KOPT-K1 (cell line): ENCODE measurements around the gene SRCIN1.

Experiments used
- H3K27ac ChIP-seq: fragments of 200-600 bp; sonication (generic); 2 replicates; pipeline ENCODE4 v1.5.1; 2016; ENCODE audit warnings: antibody characterized with exemption, mild to moderate bottlenecking, low read depth, low read length; ENCODE audit not compliant: poor library complexity, severe bottlenecking
- H3K36me3 ChIP-seq: fragments of 200-600 bp; sonication (generic); 2 replicates; pipeline ENCODE4 v1.5.1; 2017; ENCODE audit warnings: antibody characterized with exemption, mild to moderate bottlenecking, low read length, moderate library complexity; ENCODE audit not compliant: insufficient read depth
- H3K9me3 ChIP-seq: fragments of 200-600 bp; sonication (generic); 2 replicates; pipeline ENCODE4 v1.5.1; 2017; ENCODE audit warnings: antibody characterized with exemption, low read length, mild to moderate bottlenecking; ENCODE audit not compliant: insufficient read depth, poor library complexity, severe bottlenecking

Gene SRCIN1

DNA sequence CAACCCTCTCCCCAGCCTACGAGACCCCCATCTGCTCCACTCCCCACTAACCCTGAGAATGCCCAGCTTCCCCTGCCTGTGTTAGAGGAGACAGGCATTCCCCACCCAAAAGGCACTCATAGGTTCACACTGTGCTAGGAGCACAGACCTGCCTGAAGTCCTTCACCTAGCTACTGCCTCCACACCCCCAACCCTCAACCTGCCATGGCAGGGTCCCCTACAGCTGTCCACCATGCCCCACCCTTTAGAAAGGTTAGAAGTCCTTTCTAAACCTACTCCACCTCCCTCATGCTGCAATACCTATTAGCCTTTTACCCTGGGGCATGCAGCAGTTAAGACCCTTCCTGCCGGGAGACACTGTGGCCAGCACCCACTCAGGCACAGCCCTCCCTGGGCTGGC lies 9.1 kb downstream of the SRCIN1 start:
- Histone ChIP-seq H3K36me3 (no peaks in the 10 kb centered on the region), H3K27ac (no peak overlapping the region), H3K9me3 (no peaks in the 10 kb centered on the region)

DNA sequence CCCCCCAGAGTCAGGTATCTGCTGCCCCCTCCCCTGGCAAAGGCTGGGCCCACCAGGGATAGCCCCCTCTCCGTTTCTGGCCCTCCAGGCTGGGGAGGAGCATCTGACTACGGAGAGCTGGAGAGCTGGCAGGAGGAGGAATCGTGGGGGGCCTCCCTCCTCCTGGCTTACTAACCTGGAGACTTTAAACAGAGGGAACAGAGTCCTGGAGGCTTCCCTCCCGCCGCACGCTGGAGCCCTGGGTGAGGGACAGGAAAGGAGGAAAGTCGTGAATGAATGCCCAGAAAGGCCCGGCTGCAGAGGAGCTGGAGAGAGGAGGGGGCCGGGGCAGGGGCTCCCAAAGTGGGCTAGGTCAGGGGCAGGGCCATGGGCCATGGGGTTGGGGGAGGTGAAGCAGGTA lies 9.9 kb downstream of the SRCIN1 start:
- Histone ChIP-seq H3K36me3 (no peaks in the 10 kb centered on the region), H3K9me3 (no peaks in the 10 kb centered on the region), H3K27ac (no peak overlapping the region)

DNA sequence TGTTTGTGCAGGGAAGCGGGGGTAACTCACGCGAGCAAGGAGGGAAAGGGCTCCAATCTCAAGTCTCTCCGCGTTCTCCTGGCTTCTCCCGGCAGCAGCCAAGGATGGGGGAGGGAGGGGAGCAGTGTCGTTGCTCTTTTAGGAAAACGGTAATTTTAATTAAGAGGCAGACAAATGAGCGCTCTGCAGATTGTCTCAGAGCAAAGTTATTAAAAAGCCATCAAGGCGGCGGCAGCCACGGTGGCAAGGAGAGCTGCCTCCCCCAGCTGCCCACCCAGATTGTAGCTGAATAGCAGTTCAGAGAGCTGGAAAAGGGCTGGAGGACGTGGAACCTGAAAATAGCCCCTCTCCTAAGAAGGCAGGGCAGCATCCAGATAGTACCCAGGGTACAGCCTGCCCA lies 11.6 kb downstream of the SRCIN1 start:
- H3K9me3 ChIP-seq, result no peaks in the 10 kb centered on the region
- H3K36me3 ChIP-seq, result no peaks in the 10 kb centered on the region
- no peak overlapping the region for H3K27ac ChIP-seq

DNA sequence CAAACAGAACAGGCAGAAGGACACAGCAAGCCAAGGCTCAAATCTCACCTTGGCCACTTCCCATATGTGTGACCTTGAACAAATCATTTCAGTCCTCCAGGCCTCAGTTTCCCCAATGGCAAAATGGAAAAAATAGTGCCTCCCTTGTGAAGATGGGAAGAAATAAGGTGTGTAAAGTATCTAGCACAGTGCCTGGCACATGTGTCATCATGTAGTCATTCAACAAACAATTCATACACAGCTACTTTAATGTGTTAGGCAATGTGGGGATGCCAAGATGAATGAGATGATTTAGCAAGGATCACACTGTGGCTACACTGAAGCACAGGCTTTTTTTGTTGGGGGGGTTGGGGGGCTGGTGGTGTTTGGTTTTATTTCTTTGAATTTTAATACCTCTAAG lies 13.3 kb downstream of the SRCIN1 start:
- Histone ChIP-seq H3K36me3 (no peaks in the 10 kb centered on the region), H3K27ac (no peak overlapping the region), H3K9me3 (no peaks in the 10 kb centered on the region)

DNA sequence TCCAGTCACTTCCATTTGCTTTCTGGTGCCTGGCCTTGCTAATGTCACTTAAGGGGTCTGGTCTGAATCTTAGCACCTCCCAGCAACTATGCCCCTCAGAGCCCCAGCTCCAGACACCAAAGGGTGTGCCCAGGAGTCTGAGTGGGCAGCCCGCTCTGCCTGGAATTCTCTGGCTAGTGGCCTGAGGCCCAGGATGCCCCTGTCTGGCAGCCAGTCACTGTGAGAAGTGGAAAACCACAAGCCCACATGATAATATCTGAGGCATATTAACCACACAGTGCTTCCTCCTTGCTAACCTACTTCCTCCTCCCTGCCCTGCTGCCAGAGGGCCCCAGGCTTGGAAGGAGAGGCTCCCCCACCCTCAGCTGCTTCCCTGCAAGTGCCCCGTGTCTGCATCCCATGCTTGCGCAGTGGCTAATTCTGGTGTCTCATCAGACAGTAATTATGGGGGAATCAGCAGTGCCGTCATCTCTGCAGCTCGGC lies 14.0 kb downstream of the SRCIN1 start:
- Histone ChIP-seq H3K27ac (no peak overlapping the region), H3K9me3 (no peaks in the 10 kb centered on the region), H3K36me3 (no peaks in the 10 kb centered on the region)

DNA sequence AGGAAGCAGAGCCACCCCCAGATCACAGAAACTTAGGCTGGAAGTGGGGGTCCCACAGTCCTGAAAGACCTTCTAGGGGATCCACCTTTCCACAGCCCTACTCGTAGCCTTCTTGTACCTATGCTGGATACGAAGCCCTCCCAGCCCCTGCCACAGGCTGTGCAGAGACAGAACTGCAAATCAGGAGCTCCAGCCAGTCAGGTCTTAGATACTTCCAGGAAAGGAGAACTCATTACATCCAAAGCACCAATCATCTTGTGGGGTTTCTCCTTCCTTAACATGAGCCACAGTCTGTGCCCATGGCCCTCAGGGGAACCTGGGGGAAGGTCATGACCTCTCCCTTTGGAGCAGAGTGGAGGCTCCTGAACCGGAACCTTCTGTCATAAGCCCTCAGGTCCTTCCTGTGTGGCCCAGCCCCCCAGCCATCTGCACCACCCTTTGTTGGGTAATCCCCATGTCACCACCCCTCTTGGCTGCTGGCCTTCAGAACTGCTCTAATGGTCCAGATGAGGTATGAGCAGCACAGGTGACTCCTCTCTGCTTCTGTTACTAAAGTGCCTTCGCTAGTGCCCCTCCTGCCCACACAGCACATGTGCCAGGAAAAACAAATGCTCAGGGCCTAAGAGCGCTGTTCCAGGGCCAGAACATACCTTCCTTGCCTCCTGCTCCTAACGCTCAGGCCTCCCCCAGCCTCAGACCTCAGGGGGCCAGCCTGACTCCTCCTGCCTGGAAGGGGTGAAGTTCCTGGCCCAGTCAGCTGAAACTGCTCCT lies 14.6 kb downstream of the SRCIN1 start:
- Histone ChIP-seq H3K9me3 (no peaks in the 10 kb centered on the region), H3K36me3 (no peaks in the 10 kb centered on the region), H3K27ac (no peak overlapping the region)

DNA sequence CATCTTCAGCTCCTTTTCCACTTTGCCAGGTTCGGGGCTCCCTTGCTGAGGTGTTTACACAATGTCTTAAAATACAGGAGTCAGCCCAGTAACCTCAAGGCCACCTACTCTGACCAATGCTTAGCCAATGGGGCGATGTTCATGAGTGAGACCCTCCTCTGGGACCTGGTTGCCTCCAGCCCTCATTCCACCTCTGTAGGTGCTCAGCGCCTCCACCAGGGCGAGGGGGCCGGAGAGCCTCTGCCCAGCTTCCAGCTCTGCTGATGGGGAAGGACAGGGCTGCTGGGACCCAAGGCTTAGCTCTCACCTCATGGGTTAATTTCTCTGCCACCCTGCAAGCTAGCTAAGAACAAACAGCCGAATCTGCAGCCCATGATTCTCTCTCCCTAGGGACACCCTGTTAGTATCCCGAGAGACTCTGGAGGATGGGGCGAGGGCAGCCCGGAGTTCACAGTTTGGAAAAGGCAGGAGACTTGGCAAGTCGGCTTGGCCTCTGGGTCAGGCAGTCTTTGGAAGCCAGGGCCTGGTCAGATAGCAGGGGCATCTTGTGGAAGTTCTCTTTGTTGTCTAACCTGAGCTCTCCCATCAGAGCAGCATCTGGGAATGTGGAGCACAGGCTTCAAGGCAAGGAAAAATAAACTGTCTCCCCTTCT lies 16.2 kb downstream of the SRCIN1 start:
- H3K36me3 ChIP-seq, result no peaks in the 10 kb centered on the region
- no peak overlapping the region for H3K27ac ChIP-seq
- no peaks in the 10 kb centered on the region for H3K9me3 ChIP-seq

DNA sequence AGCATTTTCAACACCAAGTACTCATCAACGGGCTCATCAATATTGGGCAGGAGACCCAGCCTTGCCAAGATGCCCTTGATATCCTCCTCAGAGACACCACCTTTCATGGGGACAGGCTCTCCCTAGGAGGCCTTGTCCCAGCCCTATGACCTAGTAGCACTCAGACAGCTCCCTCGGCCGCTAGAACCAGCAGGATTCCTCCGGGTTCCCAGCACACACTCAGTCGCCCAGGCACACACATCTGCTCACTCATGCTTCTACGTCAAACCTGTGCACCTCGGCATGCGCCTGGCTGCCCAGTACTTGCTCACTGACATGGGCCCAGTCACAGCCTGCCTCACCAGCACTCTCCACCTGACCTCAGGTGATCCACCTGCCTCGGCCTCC lies 17.0 kb downstream of the SRCIN1 start:
- H3K36me3 ChIP-seq, result no peaks in the 10 kb centered on the region
- no peak overlapping the region for H3K27ac ChIP-seq
- H3K9me3 ChIP-seq, result no peaks in the 10 kb centered on the region

DNA sequence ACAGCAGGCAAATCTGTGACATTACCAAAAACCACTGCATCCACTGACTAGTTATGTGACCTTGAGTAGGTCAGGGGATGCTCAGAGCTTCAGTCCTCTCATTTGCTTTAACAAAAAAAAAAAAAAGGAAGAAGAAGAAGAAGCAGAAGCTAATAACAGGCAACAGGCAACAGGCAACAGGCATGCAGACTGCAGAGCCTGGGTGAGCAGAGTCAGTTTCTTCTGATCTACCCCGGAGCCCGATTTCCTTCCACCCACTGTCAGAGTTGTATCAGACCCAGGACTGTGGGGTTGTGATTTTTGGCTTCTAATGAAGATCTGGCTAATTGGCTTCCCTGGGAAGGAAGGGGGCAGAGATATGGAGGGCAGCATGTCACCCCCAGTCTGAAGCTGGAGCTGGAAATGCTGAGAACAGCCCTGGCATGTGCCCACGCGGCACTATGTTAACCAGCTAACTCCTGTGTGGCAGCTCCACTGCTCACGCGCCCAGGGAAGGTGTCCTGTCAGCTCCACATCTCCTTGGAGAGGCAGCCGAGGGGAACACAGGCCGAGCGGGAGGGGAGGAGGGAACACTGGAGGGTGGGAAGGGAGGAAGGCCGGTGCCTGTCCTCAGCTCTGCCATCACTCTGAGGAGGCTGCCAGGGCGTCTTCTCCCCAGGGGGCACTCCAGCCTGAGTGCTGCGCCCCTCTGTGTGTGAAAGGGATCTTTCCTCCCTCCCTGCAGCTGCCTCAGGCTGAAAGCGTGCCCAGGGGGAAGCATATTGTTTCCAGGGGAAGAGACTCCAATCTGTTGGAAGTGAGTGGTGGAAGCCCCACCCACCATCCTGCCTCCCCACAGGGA lies 17.6 kb downstream of the SRCIN1 start:
- no peak overlapping the region for H3K27ac ChIP-seq
- no peaks in the 10 kb centered on the region for H3K9me3 ChIP-seq
- H3K36me3 ChIP-seq, result no peaks in the 10 kb centered on the region

DNA sequence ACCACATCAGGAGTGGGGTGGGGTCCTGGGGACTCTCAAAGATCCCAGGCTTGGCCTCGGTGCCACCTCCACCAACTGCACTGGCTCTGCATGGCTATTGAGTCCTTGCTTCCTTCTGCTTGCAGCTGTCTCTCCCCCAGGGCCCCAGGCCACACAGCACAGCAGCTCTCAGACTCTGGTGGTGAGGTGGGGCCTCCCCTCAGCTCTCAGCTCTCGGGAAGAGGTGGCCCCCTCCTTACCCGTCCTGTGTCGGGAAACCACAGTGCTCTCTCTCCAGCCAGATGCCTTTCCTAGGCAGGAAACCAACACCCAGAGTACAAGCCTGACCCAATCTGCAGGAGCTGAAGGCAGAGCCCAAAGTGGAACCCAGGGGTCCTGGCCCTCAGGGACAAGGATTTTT lies 18.5 kb downstream of the SRCIN1 start:
- no peaks in the 10 kb centered on the region for H3K9me3 ChIP-seq
- no peaks in the 10 kb centered on the region for H3K36me3 ChIP-seq
- no peak overlapping the region for H3K27ac ChIP-seq

DNA sequence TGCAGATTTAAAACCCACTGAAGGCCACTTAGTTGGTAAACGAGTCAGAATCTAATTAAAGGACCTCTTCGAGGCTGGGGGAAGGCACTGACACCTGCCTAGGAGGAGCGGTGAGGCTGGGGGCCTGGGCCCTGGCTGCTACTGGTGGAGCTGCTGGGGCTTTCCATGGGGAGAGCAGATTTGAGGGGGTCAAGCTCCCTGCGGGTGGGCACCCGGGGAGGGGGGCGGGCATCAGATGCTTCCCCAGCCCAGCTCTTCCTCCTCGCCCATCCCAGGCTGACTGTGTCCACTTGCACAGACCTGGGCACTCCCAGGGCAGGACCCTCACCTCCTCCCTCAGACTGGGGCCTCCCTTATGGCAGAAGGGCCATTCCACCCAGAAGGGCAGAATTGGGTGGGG lies 19.0 kb downstream of the SRCIN1 start:
- no peak overlapping the region for H3K27ac ChIP-seq
- no peaks in the 10 kb centered on the region for H3K36me3 ChIP-seq
- no peaks in the 10 kb centered on the region for H3K9me3 ChIP-seq

DNA sequence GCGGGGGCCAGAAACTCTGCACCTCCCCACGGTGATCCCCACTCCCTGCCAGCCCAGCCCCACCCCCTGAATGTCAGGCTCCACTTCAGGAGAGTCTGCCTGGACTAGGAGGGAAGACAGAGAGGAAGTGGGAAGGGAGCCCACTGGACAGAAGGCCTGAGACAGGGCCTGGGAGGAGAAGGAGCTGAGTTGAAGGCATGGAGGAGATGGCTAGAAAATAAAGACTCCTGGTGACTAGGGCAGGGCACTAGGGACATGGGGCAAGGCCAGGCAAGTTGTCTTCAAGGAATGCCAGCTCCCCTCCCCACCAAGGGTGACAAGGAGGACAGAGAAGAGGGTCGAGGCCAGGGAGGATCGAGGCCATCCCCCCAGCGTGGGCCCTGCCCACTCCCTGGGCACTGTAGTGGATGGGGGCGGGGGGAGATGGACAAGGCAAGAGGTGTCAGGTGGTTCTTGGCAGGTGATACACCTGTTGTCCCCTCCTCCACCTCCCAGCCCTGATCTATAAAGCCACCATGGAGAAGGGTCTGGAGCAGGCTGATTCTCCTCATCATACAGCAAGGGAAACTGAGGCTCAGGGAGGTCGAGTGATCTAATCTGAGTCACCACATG lies 19.7 kb downstream of the SRCIN1 start:
- H3K36me3 ChIP-seq, result no peaks in the 10 kb centered on the region
- no peaks in the 10 kb centered on the region for H3K9me3 ChIP-seq
- H3K27ac ChIP-seq, result no peak overlapping the region

DNA sequence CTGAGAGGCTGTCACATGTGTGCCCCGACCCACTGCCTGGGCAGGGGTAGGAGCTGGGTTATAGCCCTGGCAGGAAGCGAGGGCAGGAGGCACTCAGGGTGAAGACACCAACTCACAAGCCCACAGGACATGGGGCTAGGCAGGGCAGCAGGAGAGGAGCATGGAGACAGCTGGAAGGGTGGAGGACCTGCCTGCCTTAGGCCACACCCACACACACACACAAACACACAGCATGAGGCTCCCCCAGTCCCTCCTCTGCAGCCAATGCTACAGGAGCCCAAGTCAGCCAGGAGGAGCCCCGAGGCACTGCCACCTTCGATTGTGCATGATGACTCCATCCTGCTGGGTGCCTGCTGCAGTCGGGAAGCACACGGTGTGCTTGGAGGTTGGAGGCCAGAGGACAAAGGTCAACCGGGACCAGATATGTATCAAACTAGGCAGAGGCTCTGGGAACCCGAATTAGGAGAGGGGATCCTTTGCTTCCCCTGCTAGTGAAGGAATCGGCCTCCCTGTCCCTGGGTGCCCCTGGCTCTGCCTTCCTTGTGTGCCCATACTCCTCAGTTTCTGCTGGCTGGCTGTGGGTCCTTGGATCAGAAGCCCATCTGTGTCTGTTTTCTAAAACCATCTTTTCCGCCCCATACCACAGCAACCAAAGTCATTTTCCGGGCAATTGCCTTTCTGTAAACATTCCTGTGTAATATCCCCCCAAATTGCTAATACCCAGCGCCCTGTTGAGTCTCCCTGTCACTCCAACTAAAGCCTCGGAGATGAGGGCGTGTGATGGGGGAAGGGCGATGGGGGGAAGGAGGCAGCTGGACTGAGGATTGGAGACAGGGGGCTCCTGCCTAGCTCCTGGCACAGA lies 20.5 kb downstream of the SRCIN1 start:
- Histone ChIP-seq H3K27ac (no peak overlapping the region), H3K36me3 (no peaks in the 10 kb centered on the region), H3K9me3 (no peaks in the 10 kb centered on the region)

DNA sequence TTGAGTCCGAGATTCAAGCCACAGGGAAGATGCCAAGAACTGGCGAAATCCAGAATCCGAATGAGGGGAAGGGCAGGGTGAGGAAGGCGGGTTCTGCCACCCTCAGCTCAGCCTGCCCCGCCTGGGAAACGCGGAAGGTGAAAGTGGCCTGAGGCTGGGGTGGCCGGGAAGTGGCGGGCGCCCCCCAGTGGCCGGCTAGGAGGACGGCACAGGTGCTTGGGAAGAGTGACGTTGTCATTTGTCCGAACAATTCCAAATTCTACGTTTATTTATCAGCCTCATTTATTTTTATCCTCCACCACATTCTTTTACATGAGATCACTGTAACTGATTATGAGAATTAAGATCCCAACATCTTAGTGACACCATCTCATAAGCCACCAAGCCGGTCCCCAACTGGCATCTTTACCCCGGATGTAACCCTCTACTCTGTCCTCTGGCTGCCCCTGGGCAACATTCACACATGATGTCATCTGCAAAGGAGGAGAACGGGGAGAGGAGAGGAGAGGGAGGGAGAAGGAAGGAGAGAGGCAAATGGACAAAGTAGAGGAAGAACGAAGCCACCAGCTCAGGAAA lies 21.3 kb downstream of the SRCIN1 start:
- Histone ChIP-seq H3K27ac (no peak overlapping the region), H3K9me3 (no peaks in the 10 kb centered on the region), H3K36me3 (no peaks in the 10 kb centered on the region)
